HG03469 (cell line): ENCODE measurements around the gene PDE4DIP.
"Not testable (repeated sequence)": the region's sequence is repeated elsewhere in the genome, so short reads cannot be mapped to it uniquely, and the experiment has no call there.

Experiments used
- ATAC-seq: cut with Tn5 transposase; IDR thresholded peaks from one replicate; pipeline ENCODE4 v1.9.1; 2021; ENCODE audit warnings: mild to moderate bottlenecking, moderate library complexity, moderate number of reproducible peaks; ENCODE audit not compliant: unreplicated experiment

The PDE4DIP gene

GRCh38 chr1:148844220-148844619 lies at the start of gene PDE4DIP:
Gene PDE4DIP (plus strand): TSS chr1:148844428. CDS start chr1:148844775, 347 bp downstream.
- ATAC-seq: not testable (repeated sequence)

DNA sequence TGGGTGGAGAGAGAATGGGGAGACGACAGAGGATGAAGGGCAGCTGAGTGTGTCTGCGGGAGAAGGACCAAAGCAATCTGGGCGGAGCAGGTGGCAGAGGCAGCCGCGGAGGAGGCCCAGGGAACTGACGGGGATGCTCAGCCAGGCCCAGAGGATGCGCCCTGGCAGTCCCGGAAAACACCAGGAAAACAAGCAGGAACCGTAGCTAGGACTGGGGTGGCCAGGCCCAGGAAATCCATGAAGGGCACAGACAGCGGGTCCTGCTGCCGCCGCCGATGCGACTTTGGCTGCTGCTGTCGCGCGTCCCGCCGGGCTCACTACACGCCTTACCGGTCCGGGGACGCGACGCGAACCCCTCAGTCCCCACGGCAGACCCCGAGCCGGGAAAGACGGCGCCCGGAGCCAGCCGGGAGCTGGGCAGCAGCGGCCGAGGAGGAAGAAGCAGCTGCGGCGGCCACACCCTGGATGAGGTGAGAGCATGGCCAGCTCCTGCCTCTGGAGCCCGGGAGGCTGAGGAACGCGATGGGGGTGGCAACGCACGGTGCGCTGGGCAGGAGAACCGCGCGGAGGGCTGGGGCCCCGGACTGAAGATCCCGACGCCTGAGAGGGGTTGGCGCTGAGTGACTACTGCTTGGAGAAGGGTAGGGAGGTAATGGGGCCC lies 35.8 kb upstream of the PDE4DIP start:
- not testable (repeated sequence) for ATAC-seq

- ATAC-seq: not testable (repeated sequence)
Measured at GRCh38 chr1:148808929-148809283, 35.3 kb upstream of the PDE4DIP start.

- not testable (repeated sequence) for ATAC-seq
Measured at GRCh38 chr1:148822180-148822579, 22.0 kb upstream of the PDE4DIP start.

DNA sequence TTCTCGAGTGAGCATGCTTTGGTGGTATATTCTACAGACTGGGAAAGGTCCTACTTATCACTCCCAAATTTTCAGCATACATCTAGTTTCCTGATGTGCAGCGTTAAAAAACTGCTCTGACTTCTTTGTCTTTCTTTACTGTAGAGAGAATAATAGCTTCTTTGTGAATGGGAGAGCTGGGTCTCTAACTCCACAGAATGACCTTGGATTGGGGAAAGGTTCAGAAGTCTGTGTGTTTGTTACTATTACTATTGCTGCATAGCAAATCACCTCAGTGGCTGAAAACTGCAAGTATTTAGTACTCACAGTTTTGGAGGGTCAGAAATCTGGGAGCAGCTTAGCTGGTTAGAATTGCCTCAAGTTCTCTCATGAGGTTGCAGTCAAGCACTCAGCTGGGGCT lies 20.4 kb upstream of the PDE4DIP start:
- not testable (repeated sequence) for ATAC-seq

- ATAC-seq: not testable (repeated sequence)
Measured at GRCh38 chr1:148825029-148825428, 19.2 kb upstream of the PDE4DIP start.

DNA sequence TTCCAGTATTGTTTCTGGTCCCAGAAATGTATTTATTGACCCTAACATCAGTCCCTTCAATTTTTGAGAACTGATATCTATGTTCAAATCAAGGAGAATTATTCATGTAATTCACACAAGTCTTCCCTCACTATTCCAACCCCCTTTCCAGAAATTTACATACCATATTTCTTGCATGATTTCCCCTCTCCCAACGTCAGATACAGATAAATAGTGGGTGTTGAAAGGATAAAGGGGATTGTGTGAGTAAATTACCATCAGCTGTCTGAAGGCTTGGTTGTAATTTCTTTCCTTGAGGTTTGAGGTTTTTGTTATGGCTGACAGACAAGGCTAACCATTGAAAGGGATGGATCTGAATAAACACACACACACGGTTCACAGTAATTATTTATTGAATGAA lies 15.7 kb upstream of the PDE4DIP start:
- ATAC-seq: not testable (repeated sequence)

DNA sequence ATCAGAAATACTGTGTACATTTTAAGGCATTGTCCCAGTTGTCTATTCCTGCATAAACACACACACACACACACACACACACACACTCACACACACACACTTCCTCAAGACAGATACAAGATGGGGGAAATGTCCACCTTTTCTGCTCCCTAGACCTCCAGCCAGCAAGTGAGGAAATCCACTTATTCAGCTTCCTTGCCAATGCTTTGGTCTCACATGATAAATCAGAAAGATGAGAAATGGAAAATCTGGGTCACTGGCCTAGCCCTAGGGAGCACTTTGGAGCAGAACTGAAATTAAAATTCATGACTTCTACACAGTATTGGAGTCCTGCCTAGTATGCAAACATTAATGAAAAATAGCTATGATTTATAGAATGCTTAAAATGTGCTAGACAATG lies 15.3 kb upstream of the PDE4DIP start:
- ATAC-seq: not testable (repeated sequence)

- ATAC-seq: not testable (repeated sequence)
Measured at GRCh38 chr1:148829365-148829764, 14.9 kb upstream of the PDE4DIP start.

GRCh38 chr1:148841262-148841661 lies 3.0 kb upstream of the PDE4DIP start:
- ATAC-seq: not testable (repeated sequence)

GRCh38 chr1:148844651-148845050 lies 423 bp downstream of the PDE4DIP start:
- not testable (repeated sequence) for ATAC-seq

DNA sequence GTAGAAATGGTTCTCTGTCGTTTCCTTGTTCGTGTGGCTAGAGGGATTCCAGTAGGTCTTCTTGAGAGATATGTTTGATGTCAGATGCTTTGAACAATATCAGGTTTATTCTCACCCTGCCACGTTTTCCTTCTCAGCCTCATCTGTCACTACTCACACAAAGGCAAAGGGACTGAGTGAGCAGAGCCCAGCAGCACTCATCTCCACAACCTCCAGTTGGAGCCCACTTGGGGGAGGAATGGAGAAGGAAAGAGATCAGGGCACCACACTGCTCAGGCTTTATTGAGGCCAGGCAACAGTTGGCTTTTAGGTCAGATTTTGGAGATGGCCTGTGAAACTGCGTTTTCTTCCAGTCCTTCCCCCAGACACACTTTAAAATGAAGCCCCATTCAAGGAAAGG lies 840 bp downstream of the PDE4DIP start:
- ATAC-seq: not testable (repeated sequence)

- ATAC-seq: not testable (repeated sequence)
Measured at GRCh38 chr1:148850347-148850746, 6.1 kb downstream of the PDE4DIP start.

DNA sequence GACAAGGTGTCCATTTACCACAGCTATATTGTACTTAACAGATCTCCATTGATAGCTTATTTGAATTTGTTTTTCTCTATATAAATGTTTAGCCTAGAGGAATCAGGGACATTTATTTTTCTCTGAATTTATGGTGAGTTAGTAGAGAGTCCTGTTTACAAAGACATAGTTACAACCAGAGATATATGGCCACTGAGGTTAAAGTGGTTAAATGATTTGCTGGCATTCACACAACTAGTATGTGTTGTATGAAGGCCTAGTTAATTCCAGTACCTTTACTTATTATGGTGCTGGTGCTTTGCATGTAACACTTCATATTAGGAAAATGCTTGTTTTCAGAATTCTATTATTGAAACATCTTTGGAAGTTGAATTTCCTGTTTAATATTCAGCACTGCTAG lies 6.6 kb downstream of the PDE4DIP start:
- not testable (repeated sequence) for ATAC-seq

DNA sequence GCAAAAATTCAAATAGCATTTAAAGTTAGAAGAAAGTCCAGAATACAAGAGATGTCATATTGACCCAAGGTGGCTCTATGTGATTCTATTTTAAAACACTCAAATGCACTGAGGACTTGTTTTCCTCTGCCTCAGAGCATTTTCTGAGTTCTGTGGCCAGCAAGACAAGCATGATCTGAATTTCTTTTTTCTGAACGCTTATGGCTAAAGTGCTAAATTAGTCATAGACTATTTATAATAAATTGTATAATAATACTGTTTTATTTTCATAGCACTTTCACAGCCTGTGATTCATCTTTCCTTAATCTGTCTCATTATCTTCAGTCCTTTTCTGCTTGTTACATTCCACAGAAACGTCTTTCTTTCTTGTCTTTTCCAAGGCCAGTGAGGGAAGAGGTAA lies 7.5 kb downstream of the PDE4DIP start:
- not testable (repeated sequence) for ATAC-seq

GRCh38 chr1:148853363-148853762 lies 9.1 kb downstream of the PDE4DIP start:
- ATAC-seq: not testable (repeated sequence)

DNA sequence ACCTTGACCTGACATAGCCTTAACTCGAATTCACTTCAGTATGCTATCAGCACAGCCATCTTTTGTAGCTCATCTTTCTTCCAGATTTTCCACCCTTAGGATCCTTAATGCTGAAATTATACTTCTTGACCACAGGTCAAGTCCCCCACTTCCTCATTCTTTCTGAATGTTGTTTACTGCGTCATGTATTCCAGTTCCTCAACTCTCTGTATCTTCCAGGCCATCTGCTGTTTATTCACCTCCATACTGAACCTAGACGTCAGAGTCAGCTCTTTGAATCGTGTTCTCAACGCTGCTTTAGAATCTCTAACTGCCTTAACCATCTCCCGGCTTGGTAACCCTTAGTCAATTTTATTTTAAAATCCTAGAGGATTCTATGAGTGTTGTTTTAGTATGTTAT lies 9.8 kb downstream of the PDE4DIP start:
- ATAC-seq: not testable (repeated sequence)

GRCh38 chr1:148855367-148855766 lies 11.1 kb downstream of the PDE4DIP start:
- ATAC-seq: not testable (repeated sequence)

- ATAC-seq: not testable (repeated sequence)
Measured at GRCh38 chr1:148860049-148860448, 15.8 kb downstream of the PDE4DIP start.

- ATAC-seq: not testable (repeated sequence)
Measured at GRCh38 chr1:148860579-148861259, 16.5 kb downstream of the PDE4DIP start.

GRCh38 chr1:148862590-148862989 lies 18.4 kb downstream of the PDE4DIP start:
- not testable (repeated sequence) for ATAC-seq
